ENCODE results near the gene ABHD15.
A peak's percentile ranks its signal among the peaks of the same experiment; 100 is the strongest.
"Not testable (repeated sequence)": the region's sequence is repeated elsewhere in the genome, so short reads cannot be mapped to it uniquely, and the experiment has no call there.

Gene ABHD15

GRCh38 chr17:29568331-29569244 is 1.8 kb upstream of the ABHD15 start, which contains the start of gene TP53I13:
Gene TP53I13, plus strand, starts transcription at chr17:29568701. Its CDS starts 58 bp downstream, at chr17:29568759.
- peak; percentile 82 for DNase-seq

- DNase-seq = peak; percentile 59
Observed at GRCh38 chr17:29567554-29568330, 905 bp upstream of the ABHD15 start.

DNA sequence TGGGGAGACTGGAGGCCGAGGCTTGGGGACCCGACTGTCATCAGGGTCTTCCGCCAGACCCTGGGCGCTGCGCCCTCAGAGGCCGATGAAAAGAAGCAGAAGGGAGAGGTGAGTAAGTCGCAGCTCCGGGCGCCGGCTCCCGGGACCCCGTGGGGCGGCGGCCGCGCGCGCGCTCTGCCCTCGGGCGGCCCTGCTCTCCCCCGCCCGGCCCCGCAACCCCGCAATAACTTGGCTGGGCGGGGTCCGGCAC is 392 bp upstream of the ABHD15 start:
- DNase-seq = no peak

DNA sequence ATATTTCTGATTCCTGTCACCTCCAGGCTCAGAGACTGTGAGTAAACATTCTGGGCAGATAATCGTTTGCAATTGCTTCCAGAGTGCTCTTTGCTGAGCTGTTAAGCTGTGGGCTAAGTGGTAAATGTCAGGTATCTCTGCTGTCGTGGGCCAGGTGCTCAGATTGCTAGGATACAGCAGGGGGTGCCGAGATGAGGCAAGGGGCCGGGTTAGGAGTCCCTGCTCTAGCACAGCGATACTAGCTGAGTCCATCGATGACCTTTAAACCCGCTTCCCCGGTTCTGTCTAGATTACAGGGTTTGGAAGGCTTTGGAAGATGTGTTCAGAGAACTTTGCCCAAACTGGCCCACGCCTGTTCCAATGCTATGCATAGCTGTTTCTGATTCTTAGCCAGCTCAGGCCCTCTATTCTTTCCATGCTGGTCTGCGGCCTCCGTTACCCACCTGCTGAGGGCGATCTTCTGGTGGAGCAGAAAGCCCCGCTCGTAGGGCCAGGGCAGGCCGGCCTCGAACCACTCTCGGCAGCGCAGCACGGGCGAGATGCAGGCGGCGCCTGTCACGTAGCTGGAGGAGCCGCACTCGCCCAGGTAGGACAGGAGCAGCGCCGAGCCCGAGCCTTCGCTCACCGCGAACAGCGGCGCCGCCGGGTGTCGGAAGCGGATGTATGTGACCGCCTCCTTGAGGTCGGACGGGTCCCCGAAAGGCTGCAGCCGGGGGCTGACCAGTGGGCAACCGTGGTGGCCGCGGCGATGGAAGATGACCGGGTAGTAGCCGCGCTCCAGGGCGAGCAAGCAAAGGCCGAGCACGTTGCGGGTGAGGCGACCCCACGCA is 979 bp downstream of the ABHD15 start:
- peak; percentile 41 for DNase-seq

DNA sequence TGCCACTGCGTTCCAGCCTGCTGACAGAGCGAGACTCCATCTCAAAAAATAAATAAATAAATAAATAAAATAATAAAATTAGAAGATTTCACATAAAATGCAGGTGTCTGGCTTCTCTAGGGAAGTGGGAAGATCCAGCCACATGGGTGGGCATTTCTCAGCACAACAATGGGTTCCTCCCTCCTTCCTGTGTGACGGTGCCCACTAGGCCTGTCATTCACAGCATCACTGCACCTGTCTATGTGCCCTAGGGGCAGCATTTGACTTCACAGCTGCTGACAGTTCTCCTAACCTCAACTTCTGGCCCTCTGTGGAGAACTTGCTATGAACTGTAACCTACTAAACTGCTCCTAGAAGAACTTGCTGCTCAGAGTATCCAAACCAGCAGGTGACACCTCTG is 3.0 kb downstream of the ABHD15 start:
- no peak for DNase-seq

GRCh38 chr17:29562615-29563014 is 4.2 kb downstream of the ABHD15 start:
- no peak for DNase-seq

- DNase-seq = no peak
Observed at GRCh38 chr17:29561554-29562517, 5.0 kb downstream of the ABHD15 start.

DNA sequence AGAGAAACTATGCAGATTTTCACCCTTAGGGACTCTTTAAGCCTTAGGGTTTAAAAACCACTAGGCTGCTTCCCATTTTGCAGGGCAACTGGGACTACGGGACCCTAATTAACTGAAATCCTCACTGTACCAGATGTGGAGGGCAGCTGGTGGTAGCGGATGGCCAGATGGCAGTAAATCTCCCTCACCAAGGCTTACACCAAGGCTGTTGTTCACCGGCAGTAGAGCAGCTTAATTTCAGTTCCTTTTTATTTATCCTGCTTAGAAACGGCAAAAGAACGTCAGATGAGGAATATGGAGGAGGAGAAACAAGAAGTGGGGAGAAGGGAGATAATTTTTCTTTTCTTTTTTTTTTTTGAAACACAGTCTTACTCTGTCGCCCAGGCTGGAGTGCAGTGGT is 6.5 kb downstream of the ABHD15 start:
- no peak for DNase-seq

DNA sequence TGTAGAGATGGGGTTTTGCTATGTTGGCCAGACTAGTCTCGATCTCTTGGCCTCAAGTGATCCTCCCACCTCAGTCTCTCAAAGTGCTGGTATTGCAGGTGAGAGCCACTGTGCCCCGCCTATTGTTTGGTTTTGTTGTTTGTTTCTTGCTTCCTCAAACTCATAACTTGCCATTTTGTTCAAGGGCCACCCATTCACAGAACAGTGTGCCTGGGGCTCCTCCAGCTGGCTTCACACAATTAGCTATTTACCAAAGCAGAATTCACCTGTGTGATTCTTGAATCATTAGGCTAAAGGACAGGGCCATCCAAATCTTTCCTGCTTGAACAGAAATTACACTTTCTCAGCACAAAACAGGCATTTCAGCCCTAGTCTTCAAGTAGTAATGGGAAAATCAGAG is 7.2 kb downstream of the ABHD15 start:
- DNase-seq = no peak

DNA sequence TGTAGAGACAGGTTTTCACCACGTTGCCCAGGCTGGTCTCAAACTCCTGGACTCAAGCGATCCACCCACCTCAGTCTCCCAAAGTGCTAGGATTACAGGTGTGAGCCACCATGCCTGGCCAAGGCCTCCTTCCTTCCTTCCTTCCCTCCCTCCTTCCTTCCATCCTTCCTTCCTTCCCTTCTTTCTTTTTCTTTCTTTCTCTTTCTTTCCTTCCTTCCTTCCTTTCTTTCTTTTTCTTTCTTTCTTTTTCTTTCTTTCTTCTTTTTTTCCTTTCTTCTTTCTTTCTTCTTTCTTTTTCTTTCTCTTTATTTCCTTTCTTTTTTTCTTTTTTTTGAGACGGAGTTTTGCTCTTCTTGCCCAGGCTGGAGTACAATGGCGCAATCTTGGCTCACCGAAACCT is 8.7 kb downstream of the ABHD15 start:
- DNase-seq = not testable (repeated sequence)

DNA sequence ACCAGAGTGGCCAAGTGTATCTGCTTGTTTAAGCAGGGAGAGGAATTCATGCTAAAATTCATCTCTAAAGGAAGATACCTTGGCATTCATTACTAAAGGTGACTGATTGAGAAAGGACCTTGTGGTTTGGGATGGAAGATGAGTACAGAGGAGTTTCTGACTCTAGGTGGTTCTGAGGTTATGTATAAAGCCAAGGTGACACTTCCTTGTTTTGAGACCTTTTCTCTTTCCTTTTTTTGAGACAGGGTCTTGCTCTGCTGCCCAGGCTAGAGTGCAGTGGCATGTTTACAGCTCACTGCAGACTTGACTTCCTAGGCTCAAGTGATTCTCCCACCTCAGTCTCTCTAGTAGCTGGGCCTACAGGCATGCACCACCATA is 9.1 kb downstream of the ABHD15 start:
- DNase-seq = no peak

DNA sequence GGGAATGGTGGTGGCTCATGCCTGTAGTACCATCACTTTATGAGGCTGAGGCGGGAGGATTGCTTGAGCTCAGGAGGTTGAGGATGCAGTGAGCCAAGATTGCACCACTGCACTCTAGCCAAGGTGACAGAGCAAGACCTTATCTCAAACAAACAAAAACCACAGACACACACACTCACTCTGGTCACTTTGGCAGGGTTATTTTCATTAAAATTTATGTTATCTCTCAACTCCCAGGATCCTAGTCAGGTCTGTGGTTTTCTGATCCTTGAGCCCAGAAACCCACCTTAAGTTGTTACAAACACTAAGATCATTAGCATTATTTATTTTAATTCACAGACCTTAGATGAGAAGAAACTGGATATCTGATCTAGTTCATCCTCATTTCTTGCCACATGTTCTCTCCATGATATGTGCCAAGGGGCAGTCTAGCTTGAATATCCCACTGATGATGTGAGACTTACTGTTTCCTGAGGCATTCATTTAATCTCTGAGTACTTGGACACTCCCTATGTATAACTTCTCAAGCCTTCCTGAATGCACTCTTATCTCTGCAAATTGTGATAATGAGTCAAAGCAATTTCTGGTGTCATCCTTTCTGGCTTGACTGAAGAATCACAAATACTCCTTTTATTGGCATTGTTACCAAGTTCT is 9.6 kb downstream of the ABHD15 start:
- no peak for DNase-seq

DNA sequence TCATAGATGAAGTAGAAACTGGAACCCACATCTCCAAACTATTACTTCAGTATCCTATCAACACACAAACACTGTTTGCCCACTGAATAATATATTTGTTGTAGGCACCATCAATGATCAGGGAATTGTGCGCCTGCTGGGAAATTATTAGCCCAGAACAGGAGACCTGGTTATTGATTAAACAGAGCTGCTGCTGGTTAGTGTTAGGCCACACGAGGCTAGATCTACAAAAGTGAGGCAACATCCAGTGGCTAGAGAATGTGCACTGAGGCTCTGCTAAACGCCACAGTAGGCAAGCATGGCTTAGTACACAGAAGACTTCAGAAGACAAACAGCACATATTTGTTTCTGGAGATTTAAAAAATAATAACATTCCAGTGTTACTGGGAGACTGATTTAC is 11.0 kb downstream of the ABHD15 start:
- no peak for DNase-seq

DNA sequence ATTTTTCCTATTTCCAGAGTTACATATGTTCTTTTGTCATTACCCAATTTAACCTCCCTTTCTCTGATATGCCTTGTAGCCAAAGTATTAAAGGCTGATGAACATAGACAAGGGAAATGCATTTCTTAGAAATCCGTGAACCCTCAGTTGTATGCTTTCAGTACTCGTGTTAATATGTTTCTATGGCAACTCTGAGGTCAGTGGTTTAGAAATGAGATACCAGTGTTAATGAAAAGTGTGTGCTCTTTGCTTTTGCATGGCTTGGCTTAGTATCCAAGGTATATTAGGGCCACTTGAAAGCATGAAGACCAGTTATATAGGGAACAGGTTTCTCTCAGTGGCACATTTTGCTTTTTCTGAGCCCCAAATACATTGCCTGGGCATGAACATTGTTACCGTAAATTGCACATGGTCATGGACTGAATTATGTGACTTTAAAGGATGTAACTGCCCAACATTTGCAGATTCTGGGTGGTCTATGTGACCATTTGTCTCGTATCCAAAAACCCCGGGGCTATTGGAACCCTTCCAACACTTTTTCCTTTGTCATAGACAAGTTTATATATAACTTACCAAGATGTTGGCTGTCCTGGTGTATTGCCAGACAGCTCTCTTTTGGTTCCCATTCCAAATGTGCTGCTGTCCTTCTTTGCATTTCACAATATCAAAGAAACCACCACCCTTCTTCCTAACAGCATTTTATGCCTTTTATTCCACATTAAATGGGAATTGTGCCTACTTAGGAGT is 17.5 kb downstream of the ABHD15 start:
- DNase-seq = no peak

DNA sequence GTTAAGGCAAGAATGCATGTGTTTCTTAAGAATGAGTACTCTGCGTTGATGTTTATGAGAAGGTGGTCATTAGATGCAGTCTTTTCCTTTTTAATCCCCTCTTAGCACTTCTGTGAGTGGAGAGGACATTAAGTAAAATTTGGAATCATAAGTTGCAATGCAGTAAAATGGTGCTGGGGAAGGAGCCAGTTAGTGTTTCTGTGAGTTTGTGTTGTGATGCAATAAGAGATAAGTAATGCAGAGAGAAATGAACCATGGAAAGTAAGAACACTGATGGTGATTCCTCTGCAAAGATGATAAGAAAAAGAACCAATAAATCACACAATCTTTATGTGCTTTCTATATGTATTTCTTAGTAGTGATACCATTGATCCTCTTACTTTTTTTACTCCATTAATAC is 20.0 kb downstream of the ABHD15 start:
- DNase-seq = no peak

- DNase-seq = no peak
Observed at GRCh38 chr17:29546085-29546484, 20.8 kb downstream of the ABHD15 start.

DNA sequence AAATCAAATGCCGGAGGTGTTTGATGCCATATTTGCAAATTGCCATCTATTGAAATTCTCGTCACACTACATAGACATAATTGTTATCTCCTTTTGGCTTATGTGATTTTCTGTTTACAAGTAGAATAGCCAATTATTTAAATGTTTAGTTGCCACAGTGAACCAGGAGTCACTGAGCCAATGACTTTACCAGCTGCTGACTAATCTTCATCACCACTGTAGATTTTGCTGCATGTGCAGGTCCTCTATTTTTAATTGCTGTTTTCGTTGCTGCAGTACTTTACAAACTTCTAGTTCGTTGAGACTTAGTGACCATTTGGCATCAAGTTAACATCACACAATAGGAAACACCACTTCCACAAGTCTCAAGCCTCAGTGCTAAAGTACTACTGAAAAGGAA is 22.8 kb downstream of the ABHD15 start:
- no peak for DNase-seq

- DNase-seq = no peak
Observed at GRCh38 chr17:29533976-29534375, 32.9 kb downstream of the ABHD15 start.

GRCh38 chr17:29526322-29526721 is 40.5 kb downstream of the ABHD15 start:
- no peak for DNase-seq

DNA sequence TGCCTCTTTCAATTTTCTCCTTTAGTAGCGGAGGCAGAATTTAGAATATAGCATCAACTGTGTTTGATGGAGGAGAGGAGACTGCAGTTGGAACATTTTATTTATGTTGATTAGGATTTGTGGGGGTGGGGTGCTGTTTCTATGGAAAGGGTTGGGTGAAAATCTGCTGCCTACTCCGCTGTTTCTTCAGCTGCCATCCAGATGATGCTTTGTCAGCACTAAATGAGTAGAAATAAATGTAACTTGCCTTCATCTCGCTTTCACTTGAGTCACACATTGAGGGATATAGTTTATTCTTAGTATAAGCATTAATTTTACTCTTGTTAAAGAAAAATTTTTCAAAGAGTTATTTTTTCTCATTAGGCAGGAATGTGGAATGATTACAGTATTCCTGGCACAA is 42.1 kb downstream of the ABHD15 start:
- DNase-seq = no peak

DNA sequence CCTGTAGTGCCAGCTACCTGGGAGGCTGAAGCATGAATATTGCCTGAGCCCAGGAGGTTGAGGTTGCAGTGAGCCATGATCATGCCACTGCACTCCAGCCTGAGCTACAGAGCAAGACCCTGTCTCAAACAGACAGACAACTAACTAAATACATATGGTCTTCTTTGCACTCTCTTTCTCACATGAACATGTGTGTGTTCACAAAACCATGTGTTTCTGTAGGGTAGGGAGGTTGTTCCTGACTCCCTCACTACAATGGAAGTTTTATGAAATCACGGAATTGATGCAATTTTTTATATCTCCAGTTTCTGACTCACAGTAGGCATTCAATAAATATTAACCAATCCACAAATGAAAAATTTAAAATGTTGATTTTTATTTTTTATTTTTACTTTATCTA is 48.5 kb downstream of the ABHD15 start:
- no peak for DNase-seq
